GM18505 (cell line): ENCODE measurements around the gene CTNNBL1.

ENCODE experiments used
- ATAC-seq: cut with Tn5 transposase; IDR thresholded peaks from one replicate; pipeline ENCODE4 v1.9.1; 2021; ENCODE audit not compliant: unreplicated experiment
- POLR2A ChIP-seq: IDR thresholded peaks from 4 replicates; pipeline ENCODE4 v1.6.1; 2011; ENCODE audit warnings: borderline replicate concordance; ENCODE audit not compliant: insufficient read depth, insufficient read length; ENCODE audit errors: extremely low read depth

Gene CTNNBL1

GRCh38 chr20:37823296-37823980, 129.6 kb downstream of the CTNNBL1 start:
- TF ChIP-seq POLR2A: no peak
- no peak for ATAC-seq

- no peak for TF ChIP-seq POLR2A
- no peak for ATAC-seq
These were observed 133.8 kb downstream of the CTNNBL1 start for GRCh38 chr20:37827605-37828004.

DNA sequence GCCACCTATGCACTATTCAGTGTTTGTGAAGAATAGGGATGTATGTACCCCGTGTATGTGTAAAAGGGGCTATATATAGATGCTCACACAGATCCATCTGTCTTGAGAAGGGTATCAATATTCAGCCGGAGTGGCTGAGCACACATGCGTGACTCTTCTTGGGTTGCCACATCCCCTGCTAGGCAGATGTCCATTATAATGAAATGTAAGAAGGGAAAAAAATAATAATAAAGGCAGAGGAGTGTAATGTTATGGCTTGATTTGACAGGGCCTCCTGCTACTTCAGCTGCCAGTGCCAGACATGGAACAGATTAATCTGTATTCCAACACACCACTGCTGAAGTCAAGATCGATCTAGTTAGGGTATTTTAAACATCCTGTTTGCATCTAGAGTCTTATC, 134.9 kb downstream of the CTNNBL1 start:
- no peak for TF ChIP-seq POLR2A
- ATAC-seq: no peak

DNA sequence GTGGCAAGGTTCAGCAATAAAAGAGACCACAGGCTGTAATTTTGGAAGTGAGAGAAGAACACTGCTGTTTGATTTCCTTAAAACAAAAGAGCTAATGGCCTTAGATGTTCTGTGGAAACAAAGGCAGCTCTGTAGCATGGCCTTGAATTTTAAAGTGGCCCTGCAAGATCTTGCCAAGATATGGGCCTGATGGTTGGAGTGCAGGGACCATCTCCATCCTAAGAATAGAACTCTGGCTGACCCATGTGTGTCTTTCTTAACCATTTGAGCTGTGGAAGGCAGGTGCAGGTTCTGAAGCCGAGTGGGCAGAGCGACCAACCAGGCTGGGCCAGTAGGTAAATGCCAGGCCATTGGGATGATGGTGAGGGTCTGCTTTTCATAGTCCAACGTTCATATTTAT, 135.3 kb downstream of the CTNNBL1 start:
- TF ChIP-seq POLR2A: no peak
- ATAC-seq: no peak

- no peak for ATAC-seq
- TF ChIP-seq POLR2A: no peak
These were observed 139.5 kb downstream of the CTNNBL1 start for GRCh38 chr20:37833221-37833896.

DNA sequence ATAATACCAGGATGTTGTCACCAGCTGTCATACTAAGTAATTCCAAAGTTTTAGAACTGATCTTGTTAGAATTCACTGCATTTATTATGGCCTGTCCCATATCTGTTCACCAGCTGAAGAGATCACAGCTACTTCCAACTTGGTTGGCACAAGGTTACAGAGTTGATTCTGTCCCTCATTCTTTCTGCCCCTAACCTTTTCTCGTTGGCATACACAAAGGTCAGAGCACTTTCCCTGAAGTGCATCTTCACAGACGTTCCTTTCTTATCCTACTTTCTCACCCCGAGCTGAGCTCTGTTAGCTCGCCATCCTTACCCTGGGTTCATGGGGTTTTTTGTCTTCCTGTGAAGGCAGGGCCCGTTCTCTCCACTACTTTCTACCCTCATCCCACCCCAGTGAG, 143.1 kb downstream of the CTNNBL1 start:
- no peak for TF ChIP-seq POLR2A
- ATAC-seq: no peak

- no peak for ATAC-seq
These were observed 144.1 kb downstream of the CTNNBL1 start for GRCh38 chr20:37837924-37838323.

DNA sequence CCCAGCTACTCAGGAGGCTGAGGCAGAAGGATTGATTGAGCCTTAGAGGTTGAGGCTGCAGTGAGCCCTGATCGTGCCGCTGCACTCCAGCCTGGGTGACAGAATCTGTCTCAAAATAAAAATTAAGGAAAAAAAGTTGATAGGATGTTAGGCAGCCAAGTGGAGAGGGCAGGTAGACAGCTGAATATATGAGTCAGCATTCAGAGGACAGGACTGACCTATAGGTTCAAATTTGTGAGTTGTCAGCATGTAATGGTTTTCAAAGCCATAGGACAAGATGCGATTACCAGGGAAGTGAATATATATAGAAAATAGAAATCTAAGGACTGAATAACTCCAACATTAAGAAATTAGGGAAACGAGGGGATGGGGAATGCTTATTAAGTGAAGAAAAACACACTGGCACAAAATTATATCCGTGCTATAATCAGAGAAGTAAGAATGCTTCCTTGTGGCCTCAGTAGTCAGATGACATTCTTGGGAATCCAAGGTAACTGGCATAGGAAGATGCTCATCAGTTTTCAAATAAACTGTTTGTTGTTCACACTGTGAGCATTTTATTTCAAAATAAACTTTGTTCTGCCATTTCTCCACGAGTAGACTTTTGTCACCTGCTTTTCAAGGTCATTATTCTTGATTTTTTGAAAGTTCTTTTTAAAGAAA, 145.1 kb downstream of the CTNNBL1 start:
- no peak for TF ChIP-seq POLR2A
- ATAC-seq: no peak

More at GRCh38 chr20:37837924-37838323, 144.1 kb downstream of the CTNNBL1 start:
- TF ChIP-seq POLR2A: no peak

GRCh38 chr20:37839432-37839827, 145.6 kb downstream of the CTNNBL1 start:
- TF ChIP-seq POLR2A: no peak
- ATAC-seq: no peak

GRCh38 chr20:37839955-37840354, 146.1 kb downstream of the CTNNBL1 start:
- TF ChIP-seq POLR2A: no peak
- ATAC-seq: no peak

- TF ChIP-seq POLR2A: no peak
- no peak for ATAC-seq
These were observed 147.6 kb downstream of the CTNNBL1 start for GRCh38 chr20:37841389-37841788.

GRCh38 chr20:37841971-37842370, 148.1 kb downstream of the CTNNBL1 start:
- TF ChIP-seq POLR2A: no peak
- no peak for ATAC-seq

DNA sequence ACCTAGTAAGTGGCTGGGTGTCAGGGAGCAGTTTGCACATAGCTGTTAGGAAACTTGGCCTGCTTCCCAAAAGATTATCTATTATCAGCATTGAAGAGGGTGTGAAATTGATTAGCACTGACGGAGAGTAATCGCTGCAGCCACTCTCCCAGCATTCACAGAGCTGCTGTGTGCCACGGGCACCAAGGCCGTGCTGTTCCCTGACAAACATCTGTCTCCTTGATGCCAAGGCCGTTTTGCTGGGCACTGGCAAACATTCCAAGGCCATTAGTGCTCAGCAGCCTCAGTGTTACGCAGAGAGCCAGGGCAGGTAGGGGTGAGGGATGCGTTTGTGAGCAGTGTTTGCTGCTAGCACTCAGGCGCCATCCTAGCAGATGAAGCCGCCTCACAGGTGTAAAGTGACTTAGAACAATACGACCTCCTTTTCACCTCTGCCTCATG, 151.4 kb downstream of the CTNNBL1 start:
- ATAC-seq: no peak
- TF ChIP-seq POLR2A: no peak

- TF ChIP-seq POLR2A: no peak
- no peak for ATAC-seq
These were observed 152.0 kb downstream of the CTNNBL1 start for GRCh38 chr20:37845878-37846277.

DNA sequence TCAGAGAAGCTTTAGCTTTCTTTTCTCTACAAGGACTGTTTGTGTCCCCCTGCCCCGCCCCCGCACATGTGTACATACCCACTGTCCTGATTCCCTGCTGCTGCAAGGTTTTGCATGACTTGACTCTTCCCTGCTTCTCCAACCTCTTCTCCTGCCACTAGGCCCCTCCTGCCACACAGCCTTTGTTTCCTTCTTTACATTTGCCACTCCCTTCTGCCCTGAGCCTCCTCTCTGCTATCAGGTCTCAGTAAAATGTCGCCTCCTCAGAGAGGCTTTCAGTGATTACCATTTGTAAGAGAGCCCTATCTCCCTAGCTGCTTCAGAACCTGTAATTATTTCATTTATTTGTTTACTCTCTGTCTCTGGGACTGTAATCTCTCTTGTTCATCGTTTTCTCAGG, 152.7 kb downstream of the CTNNBL1 start:
- ATAC-seq: no peak

DNA sequence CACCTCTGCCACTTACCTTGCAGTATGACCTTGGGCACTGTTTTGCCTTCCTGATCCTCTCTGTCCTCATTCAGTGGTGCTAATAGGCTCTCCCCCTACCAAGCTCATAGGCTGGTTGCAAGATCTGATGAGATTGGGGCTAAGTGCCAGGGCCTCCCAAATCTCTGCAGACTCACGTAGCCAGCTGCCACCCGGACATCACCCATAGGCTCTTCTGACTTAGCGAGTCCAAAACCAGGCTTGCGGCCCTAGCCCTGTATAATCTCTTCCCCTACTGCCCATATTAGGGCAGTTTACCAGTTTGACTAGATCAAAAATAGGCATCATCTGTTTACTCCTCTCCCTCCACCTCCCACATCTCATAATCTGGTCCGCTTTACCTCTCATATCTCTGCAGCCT, 154.9 kb downstream of the CTNNBL1 start:
- no peak for ATAC-seq

More for the DNA sequence above, 152.7 kb downstream of the CTNNBL1 start:
- TF ChIP-seq POLR2A: no peak

More for the DNA sequence above, 154.9 kb downstream of the CTNNBL1 start:
- TF ChIP-seq POLR2A: no peak
